Activated CD4-positive, alpha-beta T cell treated with anti-CD3 and anti-CD28 coated beads, Interleukin-2, amount 10 ng/mL, durations not matched to agents 7 days and 5 days (primary cell): ENCODE results near the gene TLCD1. TPM values are rescaled to one million over a fixed set of nuclear protein-coding genes. Genes with fewer than 3 reads are reported as not detected.
A peak's percentile ranks its signal among the peaks of the same experiment; 100 is the strongest.

Source experiments
- CTCF ChIA-PET: fragments of 350-600 bp; sonication (Branson Sonifier 250); formaldehyde crosslinking; loops from one replicate; lab custom pipeline; 2021; ENCODE audit warnings: antibody characterized with exemption; lab: Charles Lee
- POLR2A ChIA-PET: fragments of 350-600 bp; sonication (Branson Sonifier 250); formaldehyde crosslinking; loops from one replicate; lab custom pipeline; 2021; ENCODE audit warnings: antibody characterized with exemption; lab: Charles Lee
- DNase-seq: peaks from one replicate; pipeline ENCODE4 v3.0.0-alpha.2; 2020
- H3K27ac Mint-ChIP-seq: one replicate; pipeline ENCODE4 v1.8.0; 2021; ENCODE audit warnings: mild to moderate bottlenecking, moderate library complexity, mixed read lengths
- H3K27me3 Mint-ChIP-seq: one replicate; pipeline ENCODE4 v1.8.0; 2021; ENCODE audit warnings: mixed read lengths
- H3K36me3 Mint-ChIP-seq: one replicate; pipeline ENCODE4 v1.8.0; 2021; ENCODE audit warnings: low read depth, mixed read lengths
- H3K4me1 Mint-ChIP-seq: one replicate; pipeline ENCODE4 v1.8.0; 2021; ENCODE audit warnings: mixed read lengths
- H3K4me3 Mint-ChIP-seq: one replicate; pipeline ENCODE4 v1.8.0; 2021; ENCODE audit warnings: mild to moderate bottlenecking, moderate library complexity, mixed read lengths
- H3K9me3 Mint-ChIP-seq: one replicate; pipeline ENCODE4 v1.8.0; 2021; ENCODE audit warnings: mixed read lengths
- total RNA-seq, 2 experiments: library from RNA; stranded (reverse); gene quantifications; one replicate each; pipeline ENCODE4 v1.2.3, GENCODE V29; 2021

TLCD1 gene
- total RNA-seq, 2 experiments from 2014 or later: 2.1 to 2.3 TPM

- Mint-ChIP-seq H3K27me3 (no peaks in the 10 kb centered on the region), H3K36me3 (peaks cover 9% of the 10 kb centered on the region), H3K9me3 (no peaks in the 10 kb centered on the region), H3K4me1 (peaks cover 24% of the 10 kb centered on the region), H3K27ac (no peak overlapping the region), H3K4me3 (no peak overlapping the region)
- ChIA-PET POLR2A (no interaction called here), CTCF (interaction anchor here (0.5 to 20.1 kb wide), 13 partner anchors 8 to 393 kb away, joined by 3 to 420 read pairs (median 3); partner anchors contain the start of genes FAM222B, NEK8, SDF2 and SUPT6H)
- no peak for DNase-seq
Observed at GRCh38 chr17:28751600-28752366, 25.8 kb upstream of the TLCD1 start.

GRCh38 chr17:28750178-28751047 lies 24.4 kb upstream of the TLCD1 start:
- ChIA-PET POLR2A (interaction anchor here (0.6 to 1.0 kb wide), 3 partner anchors 23 to 24 kb away, joined by 3 to 5 read pairs (median 4); no protein-coding TSS in a partner anchor), CTCF (interaction anchor here (0.6 to 20.1 kb wide), 35 partner anchors 9 to 395 kb away, joined by 3 to 420 read pairs (median 3); partner anchors contain the start of genes FAM222B, NEK8, RPL23A and SDF2)
- H3K36me3 Mint-ChIP-seq: peaks cover 9% of the 10 kb centered on the region
- peak; percentile 91 for DNase-seq
- H3K4me1 Mint-ChIP-seq: peaks cover 36% of the 10 kb centered on the region
- H3K9me3 Mint-ChIP-seq: no peaks in the 10 kb centered on the region
- no peaks in the 10 kb centered on the region for H3K27me3 Mint-ChIP-seq
- peak overlapping the region; percentile 31 for H3K27ac Mint-ChIP-seq
- no peak overlapping the region for H3K4me3 Mint-ChIP-seq

GRCh38 chr17:28749516-28750177 lies 23.6 kb upstream of the TLCD1 start:
- CTCF ChIA-PET: interaction anchor here (0.6 to 20.1 kb wide), 26 partner anchors 8 to 389 kb away, joined by 3 to 420 read pairs (median 3); partner anchors contain the start of genes FAM222B, NEK8, RPL23A and SDF2
- H3K9me3 Mint-ChIP-seq: no peaks in the 10 kb centered on the region
- H3K4me1 Mint-ChIP-seq: peaks cover 40% of the 10 kb centered on the region
- H3K27ac Mint-ChIP-seq: peak overlapping the region; percentile 31
- H3K27me3 Mint-ChIP-seq: no peaks in the 10 kb centered on the region
- DNase-seq: no peak
- no peak overlapping the region for H3K4me3 Mint-ChIP-seq
- POLR2A ChIA-PET: interaction anchor here (0.5 to 1.0 kb wide), 3 partner anchors 22 to 43 kb away, joined by 3 to 10 read pairs (median 5); no protein-coding TSS in a partner anchor
- H3K36me3 Mint-ChIP-seq: peaks cover 9% of the 10 kb centered on the region

- H3K27ac Mint-ChIP-seq: no peak overlapping the region
Observed at GRCh38 chr17:28748852-28749515, 23.0 kb upstream of the TLCD1 start.

GRCh38 chr17:28747801-28748750 lies 22.0 kb upstream of the TLCD1 start:
- no peak overlapping the region for H3K27ac Mint-ChIP-seq
- DNase-seq: no peak
- H3K4me1 Mint-ChIP-seq: peaks cover 42% of the 10 kb centered on the region
- no peaks in the 10 kb centered on the region for H3K9me3 Mint-ChIP-seq
- CTCF ChIA-PET: interaction anchor here (0.9 to 20.1 kb wide), 6 partner anchors 15 to 201 kb away, joined by 3 to 420 read pairs (median 4); partner anchors contain the start of genes NEK8, PROCA1 and TLCD1
- H3K36me3 Mint-ChIP-seq: peaks cover 9% of the 10 kb centered on the region
- H3K4me3 Mint-ChIP-seq: no peak overlapping the region
- H3K27me3 Mint-ChIP-seq: no peaks in the 10 kb centered on the region
- POLR2A ChIA-PET: interaction anchor here (1.1 kb wide), 1 partner anchor 20 kb away, joined by 4 read pairs; the partner anchor contains the start of gene NEK8

More at GRCh38 chr17:28748852-28749515, 23.0 kb upstream of the TLCD1 start:
- CTCF ChIA-PET: interaction anchor here (0.6 to 20.1 kb wide), 12 partner anchors 9 to 201 kb away, joined by 3 to 420 read pairs (median 4); partner anchors contain the start of genes NEK8, PROCA1, RPL23A and SDF2
- Mint-ChIP-seq H3K4me3 (no peak overlapping the region), H3K9me3 (no peaks in the 10 kb centered on the region), H3K4me1 (peaks cover 40% of the 10 kb centered on the region), H3K27me3 (no peaks in the 10 kb centered on the region), H3K36me3 (peaks cover 9% of the 10 kb centered on the region)
- POLR2A ChIA-PET: interaction anchor here (0.5 to 1.1 kb wide), 2 partner anchors 21 to 44 kb away, joined by 4 to 10 read pairs; partner anchors contain the start of gene NEK8
- DNase-seq: no peak

- H3K9me3 Mint-ChIP-seq: no peaks in the 10 kb centered on the region
- H3K4me1 Mint-ChIP-seq: peaks cover 37% of the 10 kb centered on the region
- H3K4me3 Mint-ChIP-seq: no peak overlapping the region
- POLR2A ChIA-PET: no interaction called here
- no peak overlapping the region for H3K27ac Mint-ChIP-seq
- no peak for DNase-seq
- peaks cover 9% of the 10 kb centered on the region for H3K36me3 Mint-ChIP-seq
- no peaks in the 10 kb centered on the region for H3K27me3 Mint-ChIP-seq
- CTCF ChIA-PET: interaction anchor here (1.5 to 20.1 kb wide), 2 partner anchors 17 to 160 kb away, joined by 4 to 420 read pairs; partner anchors contain the start of genes NEK8 and TLCD1
Observed at GRCh38 chr17:28747051-28747691, 21.1 kb upstream of the TLCD1 start.

GRCh38 chr17:28746611-28747050 lies 20.6 kb upstream of the TLCD1 start:
- POLR2A ChIA-PET: interaction anchor here (1.9 kb wide), 1 partner anchor 20 kb away, joined by 6 read pairs; the partner anchor contains the start of gene TLCD1
- H3K4me3 Mint-ChIP-seq: peak overlapping the region; percentile 89

GRCh38 chr17:28745786-28746411 lies 19.9 kb upstream of the TLCD1 start:
- CTCF ChIA-PET: interaction anchor here (1.2 to 20.1 kb wide), 6 partner anchors 16 to 161 kb away, joined by 3 to 420 read pairs (median 4); partner anchors contain the start of genes FLOT2, NEK8, RPL23A and TLCD1
- POLR2A ChIA-PET: interaction anchor here (1.5 to 1.9 kb wide), 2 partner anchors 17 to 19 kb away, joined by 3 to 6 read pairs; partner anchors contain the start of gene TLCD1
- H3K4me1 Mint-ChIP-seq: peaks cover 48% of the 10 kb centered on the region
- peak overlapping the region; percentile 89 for H3K4me3 Mint-ChIP-seq
- no peaks in the 10 kb centered on the region for H3K27me3 Mint-ChIP-seq
- H3K27ac Mint-ChIP-seq: peak overlapping the region; percentile 94
- peaks cover 11% of the 10 kb centered on the region for H3K36me3 Mint-ChIP-seq
- H3K9me3 Mint-ChIP-seq: no peaks in the 10 kb centered on the region
- DNase-seq: no peak

More at GRCh38 chr17:28746611-28747050, 20.6 kb upstream of the TLCD1 start:
- H3K36me3 Mint-ChIP-seq: peaks cover 11% of the 10 kb centered on the region
- H3K4me1 Mint-ChIP-seq: peaks cover 42% of the 10 kb centered on the region
- H3K27me3 Mint-ChIP-seq: no peaks in the 10 kb centered on the region
- peak overlapping the region; percentile 94 for H3K27ac Mint-ChIP-seq
- DNase-seq: no peak
- H3K9me3 Mint-ChIP-seq: no peaks in the 10 kb centered on the region
- CTCF ChIA-PET: interaction anchor here (1.5 to 20.1 kb wide), 2 partner anchors 16 to 160 kb away, joined by 4 to 420 read pairs; partner anchors contain the start of genes NEK8 and TLCD1

- Mint-ChIP-seq H3K4me3 (peak overlapping the region; percentile 89), H3K36me3 (peaks cover 15% of the 10 kb centered on the region), H3K27ac (peak overlapping the region; percentile 94), H3K27me3 (no peaks in the 10 kb centered on the region), H3K9me3 (no peaks in the 10 kb centered on the region), H3K4me1 (peaks cover 47% of the 10 kb centered on the region)
- ChIA-PET POLR2A (interaction anchor here (0.5 to 1.9 kb wide), 3 partner anchors 16 to 154 kb away, joined by 3 to 6 read pairs (median 3); partner anchors contain the start of gene TLCD1), CTCF (interaction anchor here (1.2 to 20.1 kb wide), 5 partner anchors 15 to 153 kb away, joined by 3 to 420 read pairs (median 5); partner anchors contain the start of genes FLOT2, NEK8, RPL23A and TLCD1)
- DNase-seq: peak; percentile 45
Observed at GRCh38 chr17:28744972-28745785, 19.1 kb upstream of the TLCD1 start.
